Small intestine (tissue), 7 donors: Measurements from ENCODE around the gene ULK1. TPM values are rescaled to one million over a fixed set of nuclear protein-coding genes. Genes with fewer than 3 reads are reported as not detected.
A peak's percentile ranks its signal among the peaks of the same experiment; 100 is the strongest.

Experiments used
- DNase-seq, 2 donors: peaks; one replicate each; pipeline versions ENCODE4 v3.0.0 to v3.0.0-alpha.2; 2013
- FAIRE-seq: peaks from 2 replicates; lab custom pipeline; 2012; peaks lifted over from hg19 to GRCh38; lab: Jason Lieb, UNC
- H3K27ac ChIP-seq, 3 donors: one replicate each; pipeline ENCODE4 v1.5.1; 2013; ENCODE audit warnings: low read length in 2 of 3, mild to moderate bottlenecking in 2 of 3, control low read depth in 1 of 3, inconsistent platforms in 1 of 3, low read depth in 1 of 3, moderate library complexity in 1 of 3
- H3K27me3 ChIP-seq, 3 donors: one replicate each; pipeline ENCODE4 v1.6.1; 2013; ENCODE audit warnings: low read length in 3 of 3, inconsistent platforms in 1 of 3; ENCODE audit not compliant: control insufficient read depth in 3 of 3, insufficient read depth in 3 of 3
- H3K36me3 ChIP-seq, 3 donors: one replicate each; pipeline ENCODE4 v1.6.1; 2013; ENCODE audit warnings: low read length in 3 of 3, inconsistent platforms in 1 of 3, low read depth in 1 of 3, mild to moderate bottlenecking in 1 of 3, moderate library complexity in 1 of 3; ENCODE audit not compliant: control insufficient read depth in 3 of 3, insufficient read depth in 2 of 3
- H3K4me1 ChIP-seq, 3 donors: one replicate each; pipeline ENCODE4 v1.6.1; 2013; ENCODE audit warnings: low read length in 2 of 3, inconsistent platforms in 1 of 3, low read depth in 1 of 3, mild to moderate bottlenecking in 1 of 3, moderate library complexity in 1 of 3; ENCODE audit not compliant: control insufficient read depth in 3 of 3, insufficient read depth in 2 of 3
- H3K4me3 ChIP-seq, 3 donors: one replicate each; pipeline ENCODE4 v1.5.1; 2013; ENCODE audit warnings: low read length in 3 of 3, control low read depth in 1 of 3, inconsistent platforms in 1 of 3, low read depth in 1 of 3, mild to moderate bottlenecking in 1 of 3, moderate library complexity in 1 of 3
- H3K9me3 ChIP-seq, 2 donors: one replicate each; pipeline ENCODE4 v1.6.1; 2013; ENCODE audit warnings: low read depth in 1 of 2, low read length in 1 of 2; ENCODE audit not compliant: control insufficient read depth in 2 of 2, insufficient read depth in 1 of 2
- WGBS, 3 donors: extraction: QIAGEN DNeasy Blood & Tissue Kit; methylation state at CpG; one replicate each; pipeline ENCODE4 v1.1.7; 2013; 5-methylcytosine and 5-hydroxymethylcytosine counted together
- polyA plus RNA-seq, 4 donors: library from polyadenylated mRNA; stranded (reverse) in 3 of 4; unstranded in 1 of 4; fragments of 200-250 nt in 3 of 4; fragments of 120-200 nt in 1 of 4; gene quantifications; one replicate each; pipeline versions ENCODE4 v1.2.1 to v1.2.3, GENCODE V29; 2013
- donor health status: healthy with polysubstance abuse.
- donor health status: control.
- donor health status: control.
- donor health status: Bipolar disorder and iron deficiency.
- donor health status: healthy.

The ULK1 gene
- polyA plus RNA-seq, 4 donors, result 11.3 to 30.0 (median 12.5) TPM

- no peaks in the 10 kb centered on the region for H3K4me1 ChIP-seq
- H3K27ac ChIP-seq, result no peak overlapping the region
- DNase-seq (no peak), FAIRE-seq (no peak)
- H3K4me3 ChIP-seq, result no peak overlapping the region
- peaks cover 3 to 58% (median 7%) of the 10 kb centered on the region in 3 donors for H3K36me3 ChIP-seq
- no peaks in the 10 kb centered on the region for H3K27me3 ChIP-seq
- peaks cover 0 to 2% of the 10 kb centered on the region in 2 donors for H3K9me3 ChIP-seq
- WGBS, 3 donors, result 93 to 99% (median 97%) methylated on average over 7 of the region's 7 CpGs
Observed at GRCh38 chr12:131941987-131942341, 47.5 kb downstream of the ULK1 start.

DNA sequence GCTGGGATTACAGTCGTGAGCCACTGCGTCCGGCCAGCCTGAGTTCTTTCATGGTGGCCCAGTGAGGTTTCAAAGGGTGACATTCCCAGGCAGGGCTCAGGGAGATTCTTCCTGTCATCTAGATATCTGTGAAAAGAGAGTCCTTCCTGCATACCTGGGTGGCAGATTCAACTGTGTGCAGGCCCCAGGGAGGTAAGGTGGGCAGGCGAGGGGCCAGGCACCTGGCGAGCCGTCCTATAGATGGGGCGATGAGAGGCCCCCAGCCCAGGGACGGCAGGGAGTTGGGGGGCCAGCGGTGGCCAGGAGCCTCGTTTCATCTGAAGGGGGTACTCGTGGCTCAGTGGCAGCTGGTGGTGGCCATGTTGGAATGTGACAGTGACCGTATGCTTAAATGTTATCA is 48.2 kb downstream of the ULK1 start:
- Histone ChIP-seq H3K4me1 (no peaks in the 10 kb centered on the region), H3K4me3 (no peak overlapping the region), H3K9me3 (peaks cover 0 to 2% of the 10 kb centered on the region in 2 donors), H3K27me3 (no peaks in the 10 kb centered on the region), H3K36me3 (peaks cover 3 to 55% (median 7%) of the 10 kb centered on the region in 3 donors), H3K27ac (no peak overlapping the region)
- WGBS, 3 donors, result 95 to 98% (median 95%) methylated on average over 12 of the region's 12 CpGs
- no peak for DNase-seq
- FAIRE-seq, result no peak

- WGBS, 3 donors, result 96 to 98% (median 97%) methylated on average over 8 of the region's 8 CpGs
- H3K9me3 ChIP-seq, result peaks cover 0 to 2% of the 10 kb centered on the region in 2 donors
- H3K36me3 ChIP-seq, result peaks cover 3 to 52% (median 7%) of the 10 kb centered on the region in 3 donors
- H3K27me3 ChIP-seq, result no peaks in the 10 kb centered on the region
- DNase-seq (no peak), FAIRE-seq (no peak)
- no peak overlapping the region for H3K27ac ChIP-seq
- no peaks in the 10 kb centered on the region for H3K4me1 ChIP-seq
- H3K4me3 ChIP-seq, result no peak overlapping the region
Observed at GRCh38 chr12:131943389-131943788, 49.0 kb downstream of the ULK1 start.

- DNase-seq (no peak), FAIRE-seq (no peak)
- H3K4me1 ChIP-seq, result no peaks in the 10 kb centered on the region
- no peaks in the 10 kb centered on the region for H3K27me3 ChIP-seq
- no peak overlapping the region for H3K27ac ChIP-seq
- H3K36me3 ChIP-seq, result peaks cover 3 to 49% (median 7%) of the 10 kb centered on the region in 3 donors
- no peak overlapping the region for H3K4me3 ChIP-seq
- WGBS, 3 donors, result 95 to 96% (median 96%) methylated on average over 10 of the region's 10 CpGs
- H3K9me3 ChIP-seq, result peaks cover 0 to 2% of the 10 kb centered on the region in 2 donors
Observed at GRCh38 chr12:131943876-131944275, 49.5 kb downstream of the ULK1 start.

DNA sequence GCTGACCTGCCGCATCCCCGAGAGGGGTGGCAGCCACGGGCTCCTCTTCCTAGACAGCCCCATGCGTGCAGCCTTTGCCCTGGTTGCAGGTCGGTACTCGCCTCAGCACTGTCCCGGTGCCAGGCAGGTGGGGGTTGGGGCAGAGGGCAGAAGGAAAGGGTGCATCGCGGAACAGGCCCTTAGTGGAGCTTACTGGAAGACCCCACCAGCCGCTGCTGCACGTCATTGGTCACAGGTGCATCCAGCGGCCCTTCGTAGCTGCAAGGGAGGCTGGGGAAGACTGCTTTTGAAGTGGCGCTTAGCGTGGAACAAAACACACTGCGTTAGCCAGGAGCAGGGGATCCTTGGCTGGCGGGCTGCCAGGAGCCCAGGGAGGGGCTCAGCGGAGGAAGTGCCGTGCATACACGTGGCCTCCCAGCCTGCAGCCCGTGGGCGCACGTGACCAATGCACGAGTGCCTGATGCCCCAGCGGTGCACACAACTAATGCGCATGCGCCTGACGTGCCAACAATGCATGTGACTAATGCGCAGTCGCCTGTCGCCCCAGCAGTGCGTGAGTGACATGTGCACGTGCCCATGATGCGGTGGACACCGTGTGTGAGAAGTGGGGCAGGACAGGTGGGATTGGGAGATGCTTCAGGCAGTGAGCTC is 50.3 kb downstream of the ULK1 start:
- Histone ChIP-seq H3K4me3 (no peak overlapping the region), H3K9me3 (peaks cover 0 to 2% of the 10 kb centered on the region in 2 donors), H3K36me3 (peaks cover 3 to 45% (median 7%) of the 10 kb centered on the region in 3 donors), H3K27me3 (no peaks in the 10 kb centered on the region), H3K4me1 (no peaks in the 10 kb centered on the region), H3K27ac (no peak overlapping the region)
- WGBS, 3 donors, result 90 to 99% (median 93%) methylated on average over 34 to 35 of the region's 35 CpGs
- no peak for FAIRE-seq
- DNase-seq, result no peak

GRCh38 chr12:131946757-131947156 is 52.3 kb downstream of the ULK1 start:
- no peak for DNase-seq
- H3K27me3 ChIP-seq, result no peaks in the 10 kb centered on the region
- FAIRE-seq, result no peak
- H3K4me1 ChIP-seq, result peaks cover 0 to 4% (median 0%) of the 10 kb centered on the region in 3 donors
- peaks cover 3 to 31% (median 5%) of the 10 kb centered on the region in 3 donors for H3K36me3 ChIP-seq
- WGBS, 3 donors, result 71 to 76% (median 75%) methylated on average over 6 of the region's 6 CpGs
- peaks cover 0 to 2% of the 10 kb centered on the region in 2 donors for H3K9me3 ChIP-seq
- H3K27ac ChIP-seq, result no peak overlapping the region
- H3K4me3 ChIP-seq, result no peak overlapping the region

GRCh38 chr12:131947482-131948027 is 53.1 kb downstream of the ULK1 start:
- Histone ChIP-seq H3K4me3 (no peak overlapping the region), H3K36me3 (peaks cover 2 to 26% (median 5%) of the 10 kb centered on the region in 3 donors), H3K9me3 (peaks cover 0 to 2% of the 10 kb centered on the region in 2 donors), H3K27me3 (no peaks in the 10 kb centered on the region), H3K4me1 (peaks cover 0 to 4% (median 0%) of the 10 kb centered on the region in 3 donors), H3K27ac (peak overlapping the region in 1 of 3 donors; percentile 58)
- DNase-seq, result no peak
- no peak for FAIRE-seq
- WGBS, 3 donors, result 45 to 59% (median 58%) methylated on average over 8 of the region's 8 CpGs

- 45 to 81% (median 78%) methylated on average over 1 of the region's 1 CpG for WGBS, 3 donors
- H3K36me3 ChIP-seq, result peaks cover 0 to 19% (median 5%) of the 10 kb centered on the region in 3 donors
- H3K9me3 ChIP-seq, result peaks cover 0 to 2% of the 10 kb centered on the region in 2 donors
- H3K4me1 ChIP-seq, result peaks cover 0 to 4% (median 0%) of the 10 kb centered on the region in 3 donors
- no peak overlapping the region for H3K27ac ChIP-seq
- H3K27me3 ChIP-seq, result no peaks in the 10 kb centered on the region
- no peak overlapping the region for H3K4me3 ChIP-seq
- DNase-seq (no peak), FAIRE-seq (no peak)
Observed at GRCh38 chr12:131948166-131948712, 53.8 kb downstream of the ULK1 start.
